HG03469 (cell line): Measurements from ENCODE around the gene PLCL1.
A peak's percentile ranks its signal among the peaks of the same experiment; 100 is the strongest.

ENCODE experiments used
- ATAC-seq: cut with Tn5 transposase; IDR thresholded peaks from one replicate; pipeline ENCODE4 v1.9.1; 2021; ENCODE audit warnings: mild to moderate bottlenecking, moderate library complexity, moderate number of reproducible peaks; ENCODE audit not compliant: unreplicated experiment

PLCL1 gene

GRCh38 chr2:198044777-198045176 lies 240.4 kb downstream of the PLCL1 start:
- no peak for ATAC-seq

DNA sequence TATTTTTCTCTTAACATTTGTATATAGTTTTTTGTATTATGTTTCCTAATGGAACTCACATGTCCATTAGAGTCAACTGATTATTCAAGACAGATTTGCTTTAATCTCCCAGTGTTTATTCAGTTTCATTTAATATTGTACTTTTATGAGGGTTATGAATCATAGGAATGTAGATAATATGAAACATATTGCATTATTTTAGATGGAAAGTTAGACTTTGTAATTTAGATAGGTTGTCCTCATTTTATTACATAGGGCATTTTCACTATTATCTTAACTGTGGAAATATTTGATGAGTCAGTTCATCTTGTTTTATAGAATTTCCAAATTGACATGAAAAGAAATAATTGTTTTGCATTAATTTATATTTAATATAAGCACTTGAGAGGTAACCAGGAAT lies 240.8 kb downstream of the PLCL1 start:
- ATAC-seq: no peak

GRCh38 chr2:198052741-198053140 lies 248.3 kb downstream of the PLCL1 start:
- ATAC-seq: no peak

DNA sequence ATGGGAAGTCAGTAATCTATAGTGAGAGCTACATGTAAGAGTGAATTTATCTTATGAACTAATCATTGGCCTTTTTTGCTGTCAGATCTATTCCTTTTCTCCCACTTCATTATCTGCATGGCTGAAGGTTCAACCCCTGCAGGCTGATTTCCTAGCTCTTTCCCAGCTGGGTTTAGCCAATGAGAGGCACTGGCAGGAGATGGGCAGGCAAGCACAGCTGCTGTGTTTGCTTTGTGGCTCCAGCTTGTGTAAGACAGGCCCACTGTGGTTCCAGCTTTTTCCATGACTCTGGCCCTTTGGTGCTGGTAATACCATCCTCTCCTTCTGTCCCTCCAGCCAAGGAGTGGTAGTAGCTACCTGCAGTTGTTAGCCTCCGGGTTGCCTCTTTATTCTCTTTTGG lies 248.8 kb downstream of the PLCL1 start:
- no peak for ATAC-seq

DNA sequence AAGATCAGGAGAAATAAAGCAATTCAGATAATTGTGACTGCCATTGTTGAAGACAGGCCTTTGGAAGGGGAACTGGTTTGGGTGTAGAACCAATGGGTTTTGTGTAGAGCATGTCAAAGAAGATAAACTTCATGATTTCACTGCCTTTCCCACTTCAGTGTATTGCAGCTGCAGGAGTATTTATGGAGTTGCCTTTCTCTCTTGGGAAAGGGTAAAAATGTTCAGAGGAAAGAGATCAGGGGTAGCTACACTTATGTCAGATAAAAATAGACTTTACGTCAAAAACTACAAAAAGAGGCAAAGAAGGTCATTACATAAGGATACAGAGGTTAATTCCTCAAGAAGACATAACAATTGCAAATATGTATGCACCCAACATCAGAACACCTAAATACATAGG lies 249.4 kb downstream of the PLCL1 start:
- no peak for ATAC-seq

- peak; percentile 74 for ATAC-seq
These were observed 249.9 kb downstream of the PLCL1 start for GRCh38 chr2:198054299-198054698.

- ATAC-seq: no peak
These were observed 251.3 kb downstream of the PLCL1 start for GRCh38 chr2:198055716-198056115.

DNA sequence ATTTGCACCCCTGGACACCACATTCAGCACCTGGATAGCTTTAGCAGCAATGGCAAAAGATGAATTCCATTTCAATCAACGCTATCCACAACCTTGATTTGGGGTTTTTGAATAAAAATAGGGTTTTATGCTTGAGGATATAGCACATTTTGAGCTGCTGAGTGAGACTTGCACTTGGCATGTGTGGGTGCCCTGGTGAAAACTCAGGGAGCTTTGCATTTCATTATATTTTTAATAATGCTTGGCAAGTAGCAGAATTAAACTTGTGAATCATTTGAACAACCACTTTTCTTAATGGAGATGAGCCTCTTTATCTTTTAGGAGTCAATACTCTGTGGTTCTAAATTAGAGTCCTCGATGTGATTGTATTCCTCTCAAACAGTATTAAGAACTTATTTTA lies 252.4 kb downstream of the PLCL1 start:
- no peak for ATAC-seq

GRCh38 chr2:198059800-198060199 lies 255.4 kb downstream of the PLCL1 start:
- no peak for ATAC-seq

GRCh38 chr2:198060277-198060676 lies 255.9 kb downstream of the PLCL1 start:
- ATAC-seq: no peak

GRCh38 chr2:198062826-198063225 lies 258.4 kb downstream of the PLCL1 start:
- ATAC-seq: no peak

- no peak for ATAC-seq
These were observed 258.8 kb downstream of the PLCL1 start for GRCh38 chr2:198063242-198063641.

DNA sequence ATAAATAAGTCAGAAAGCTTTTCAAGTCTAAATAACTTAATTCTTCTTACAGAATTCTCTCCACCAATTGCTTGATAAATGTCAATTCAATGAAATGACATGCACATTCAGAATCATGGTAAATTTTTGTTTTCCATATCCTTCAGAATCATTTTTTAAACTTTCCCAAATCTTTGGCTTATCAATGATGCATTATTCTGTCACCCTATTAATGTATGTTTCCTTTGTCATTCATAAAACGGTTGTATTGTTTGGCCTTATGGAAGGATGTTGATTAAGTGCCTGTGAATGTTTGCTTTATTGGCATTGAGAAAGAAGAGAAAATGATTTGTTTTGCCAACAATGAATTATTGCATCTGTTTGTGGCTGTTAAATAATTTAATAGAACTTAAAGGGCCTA lies 260.9 kb downstream of the PLCL1 start:
- ATAC-seq: no peak

DNA sequence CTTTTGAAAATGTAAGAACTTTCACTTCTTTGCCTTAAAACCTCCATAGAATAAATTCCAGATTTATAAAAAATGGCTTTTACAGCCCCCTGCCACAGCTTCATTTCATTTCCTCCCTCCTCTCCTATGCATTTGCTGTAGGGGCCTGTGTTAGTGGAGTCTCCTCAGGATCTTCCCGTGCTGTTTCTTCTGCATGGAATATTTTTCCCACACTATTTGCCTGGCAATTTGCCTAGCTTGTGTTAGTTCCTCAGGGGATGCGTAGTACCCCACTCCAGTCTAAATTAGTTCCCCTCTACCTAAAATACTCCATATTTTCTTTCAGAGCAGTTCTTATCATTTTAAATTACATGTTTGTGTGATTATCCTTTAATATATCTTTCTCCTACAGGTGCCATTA lies 262.2 kb downstream of the PLCL1 start:
- ATAC-seq: no peak

GRCh38 chr2:198072655-198073054 lies 268.3 kb downstream of the PLCL1 start:
- no peak for ATAC-seq

GRCh38 chr2:198073253-198073652 lies 268.9 kb downstream of the PLCL1 start:
- no peak for ATAC-seq

- ATAC-seq: no peak
These were observed 273.1 kb downstream of the PLCL1 start for GRCh38 chr2:198077477-198077876.

GRCh38 chr2:198080879-198081765 lies 276.7 kb downstream of the PLCL1 start:
- ATAC-seq: no peak

GRCh38 chr2:198084156-198084555 lies 279.8 kb downstream of the PLCL1 start:
- no peak for ATAC-seq

DNA sequence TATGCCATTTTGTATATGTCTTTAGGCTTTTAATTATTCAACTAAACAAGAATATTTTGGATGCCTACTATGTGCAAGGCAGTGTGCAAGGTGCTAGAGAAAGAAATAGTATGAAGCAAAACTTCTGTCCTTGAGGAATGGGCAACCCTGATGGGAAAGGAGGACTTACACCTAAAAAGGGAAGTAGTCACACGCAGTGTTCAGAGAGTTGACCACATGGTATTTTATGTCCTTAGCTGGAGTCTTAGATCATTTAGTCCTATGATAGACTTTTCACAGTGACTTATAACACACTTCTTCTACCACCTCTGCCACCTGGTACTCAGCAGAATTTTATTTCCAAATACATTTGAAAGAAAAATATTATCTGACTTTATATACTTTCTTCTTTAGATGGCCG lies 291.6 kb downstream of the PLCL1 start:
- no peak for ATAC-seq

DNA sequence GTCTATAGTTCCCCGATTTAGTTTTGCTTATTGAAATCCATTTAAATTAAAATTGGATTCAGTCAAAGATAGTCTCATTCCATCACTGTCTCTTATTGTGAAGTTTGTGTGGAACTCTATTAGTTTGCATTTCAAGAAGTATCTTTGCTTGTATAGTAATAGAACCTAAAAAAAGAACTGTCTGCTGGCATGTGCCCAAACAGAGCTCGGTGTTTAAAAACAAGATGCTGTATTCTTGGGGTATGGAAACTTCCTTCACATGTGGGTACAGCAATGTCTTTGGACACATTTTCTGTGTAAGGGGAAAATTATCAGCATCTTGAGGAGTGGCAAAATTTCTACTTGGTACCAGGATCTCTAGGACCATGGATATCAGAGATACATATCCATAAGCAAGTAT lies 292.6 kb downstream of the PLCL1 start:
- no peak for ATAC-seq

DNA sequence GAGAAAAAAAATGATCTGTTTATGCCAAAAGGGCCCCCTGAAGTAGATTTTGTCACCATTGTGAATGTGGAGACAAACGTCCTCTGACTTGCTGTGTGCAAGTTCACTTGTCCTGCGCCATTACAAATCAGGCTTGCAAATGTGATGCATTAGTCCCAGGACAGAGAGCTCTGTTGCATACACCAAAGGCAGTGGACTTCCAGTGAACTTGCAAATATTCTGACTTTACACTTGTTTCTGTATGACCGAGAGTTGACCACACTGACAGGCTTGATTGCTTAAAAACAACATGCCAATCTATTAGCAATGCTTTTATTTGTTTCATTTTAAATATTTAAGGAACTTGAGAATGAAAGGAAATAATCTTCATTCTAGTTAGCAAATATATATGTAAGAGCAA lies 293.2 kb downstream of the PLCL1 start:
- no peak for ATAC-seq

DNA sequence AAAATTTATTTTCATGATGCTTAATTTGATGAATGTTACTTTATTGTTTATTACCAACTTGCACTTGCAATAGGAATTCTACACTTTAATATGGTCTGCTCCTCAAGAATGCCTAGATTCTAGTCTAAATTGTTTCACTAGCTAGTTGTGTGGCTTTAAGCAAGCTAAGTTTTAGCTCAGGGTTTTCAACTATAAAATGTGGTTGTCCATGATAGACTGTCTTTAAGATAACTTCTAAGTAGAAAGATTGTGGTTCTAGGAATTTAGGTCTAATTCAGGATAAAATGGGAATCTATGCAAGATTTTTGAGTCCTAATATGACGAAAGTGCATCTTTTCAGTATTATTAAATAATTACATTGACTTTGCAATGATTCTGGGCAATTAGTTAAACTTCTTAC lies 294.0 kb downstream of the PLCL1 start:
- no peak for ATAC-seq
